GM19043 (cell line): ENCODE measurements around the gene C19orf73.
A peak's percentile ranks its signal among the peaks of the same experiment; 100 is the strongest.

ENCODE experiments used
- ATAC-seq: cut with Tn5 transposase; IDR thresholded peaks from one replicate; pipeline ENCODE4 v1.9.1; 2021; ENCODE audit warnings: low read depth; ENCODE audit not compliant: unreplicated experiment

C19orf73 gene

GRCh38 chr19:49118565-49119410 is at the start of gene C19orf73:
Gene C19orf73 (minus strand): TSS chr19:49119143. CDS start chr19:49119022, 121 bp downstream.
- peak; percentile 76 for ATAC-seq

GRCh38 chr19:49168421-49168820 is 49.5 kb upstream of the C19orf73 start:
- no peak for ATAC-seq

GRCh38 chr19:49167857-49168409 is 49.0 kb upstream of the C19orf73 start:
- ATAC-seq = no peak

GRCh38 chr19:49165865-49166301 is 46.9 kb upstream of the C19orf73 start:
- no peak for ATAC-seq

GRCh38 chr19:49165111-49165750 is 46.3 kb upstream of the C19orf73 start:
- no peak for ATAC-seq

GRCh38 chr19:49161987-49162386 is 43.0 kb upstream of the C19orf73 start:
- ATAC-seq = no peak

- ATAC-seq = no peak
These were observed 41.7 kb upstream of the C19orf73 start for GRCh38 chr19:49160450-49161189.

GRCh38 chr19:49157445-49158224 is 38.7 kb upstream of the C19orf73 start, which contains the start of gene TRPM4:
Gene TRPM4 (plus strand): TSS chr19:49157792. CDS start chr19:49157867, 75 bp downstream.
- ATAC-seq = no peak

GRCh38 chr19:49155820-49156346 is 36.9 kb upstream of the C19orf73 start:
- no peak for ATAC-seq

- ATAC-seq = no peak
These were observed 36.3 kb upstream of the C19orf73 start, which contains the start of gene HRC for GRCh38 chr19:49155005-49155819. Gene HRC (minus strand): TSS chr19:49155396. CDS start chr19:49155237, 159 bp downstream.

- ATAC-seq = no peak
These were observed 35.3 kb upstream of the C19orf73 start for GRCh38 chr19:49154279-49154678.

- no peak for ATAC-seq
These were observed 34.3 kb upstream of the C19orf73 start for GRCh38 chr19:49153167-49153809.

- ATAC-seq = no peak
These were observed 33.2 kb upstream of the C19orf73 start for GRCh38 chr19:49152119-49152550.

GRCh38 chr19:49151267-49152118 is 32.5 kb upstream of the C19orf73 start:
- no peak for ATAC-seq

GRCh38 chr19:49150944-49151243 is 32.0 kb upstream of the C19orf73 start:
- no peak for ATAC-seq

- ATAC-seq = no peak
These were observed 31.4 kb upstream of the C19orf73 start for GRCh38 chr19:49150106-49150943.
